ENCODE results near the gene RPS6KL1. TPM values are rescaled to one million over a fixed set of nuclear protein-coding genes. Genes with fewer than 3 reads are reported as not detected.

The RPS6KL1 gene
- total RNA-seq, 1 experiment from 2014 or later = 11.3 TPM

GRCh38 chr14:74954947-74955228 lies 31.8 kb upstream of the RPS6KL1 start:
- DNase-seq = no peak
- Histone ChIP-seq H3K27me3 (no peaks in the 10 kb centered on the region), H3K9me3 (no peaks in the 10 kb centered on the region), H3K4me3 (peak overlapping the region; percentile 60), H3K36me3 (no peaks in the 10 kb centered on the region)

DNA sequence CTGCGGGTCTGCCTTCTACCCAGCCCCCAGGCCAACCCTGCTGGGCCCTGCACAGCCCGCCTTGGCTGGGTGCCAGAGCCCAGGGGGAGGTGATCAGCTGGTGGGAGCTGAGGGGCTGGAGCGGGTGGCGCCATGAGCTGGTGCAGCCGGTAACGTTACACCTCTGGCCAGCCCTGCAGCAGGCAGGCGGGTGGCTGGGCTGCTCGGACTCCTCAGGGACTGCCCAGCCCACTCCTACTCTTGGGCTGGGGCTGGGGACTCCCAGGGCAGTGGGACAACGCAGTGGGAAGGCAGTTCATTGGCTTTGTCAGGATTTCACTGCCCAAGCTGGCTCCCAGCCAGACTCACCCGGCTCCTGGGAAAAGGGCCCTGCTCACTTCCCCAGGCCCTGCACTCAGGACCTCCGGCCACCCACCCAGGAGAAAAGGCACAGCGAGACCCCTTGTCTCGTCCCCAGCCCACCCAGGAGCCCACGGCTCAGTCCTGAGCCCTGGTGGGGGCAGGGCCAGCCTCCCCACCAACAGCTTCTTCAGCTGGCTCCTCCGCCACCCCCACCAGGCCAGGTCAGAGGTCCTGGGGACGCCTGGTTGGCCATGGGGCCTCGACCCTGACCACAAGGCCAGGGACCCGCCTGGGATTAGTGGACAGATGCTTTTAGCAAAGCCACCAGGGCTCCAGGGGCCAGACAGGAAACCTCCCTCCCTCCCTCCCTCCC lies 31.3 kb upstream of the RPS6KL1 start:
- Histone ChIP-seq H3K9me3 (no peaks in the 10 kb centered on the region), H3K36me3 (no peaks in the 10 kb centered on the region), H3K27me3 (no peaks in the 10 kb centered on the region), H3K4me3 (peak overlapping the region; percentile 60)
- no peak for DNase-seq

DNA sequence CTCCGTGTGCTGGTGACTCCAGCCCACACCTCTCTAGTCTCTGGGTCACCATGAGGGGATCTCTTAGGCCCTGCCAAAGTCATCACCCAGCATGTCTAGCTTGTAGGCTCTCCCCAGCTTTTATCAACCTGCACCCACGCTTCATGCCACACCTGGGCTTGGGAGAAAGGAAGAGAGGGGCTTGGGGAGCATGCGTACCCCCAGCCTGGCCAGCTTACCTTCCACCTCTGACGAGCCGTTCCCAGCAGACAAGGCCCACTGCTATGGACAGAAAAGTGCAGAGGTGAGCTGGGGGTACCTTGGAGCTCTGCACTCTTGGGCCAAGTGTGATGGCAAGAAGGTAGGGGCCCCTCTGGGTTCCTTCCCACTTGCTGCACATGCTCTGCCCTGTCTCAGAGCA lies 30.6 kb upstream of the RPS6KL1 start:
- DNase-seq = no peak
- H3K4me3 ChIP-seq = peak overlapping the region; percentile 60

GRCh38 chr14:74952697-74953484 lies 29.8 kb upstream of the RPS6KL1 start:
- H3K27me3 ChIP-seq = no peaks in the 10 kb centered on the region
- no peak overlapping the region for H3K4me3 ChIP-seq
- no peaks in the 10 kb centered on the region; the same call in 1 of the 2 replicates for H3K36me3 ChIP-seq
- DNase-seq = no peak
- H3K9me3 ChIP-seq = no peaks in the 10 kb centered on the region

More for the DNA sequence above, 30.6 kb upstream of the RPS6KL1 start:
- Histone ChIP-seq H3K9me3 (no peaks in the 10 kb centered on the region), H3K36me3 (no peaks in the 10 kb centered on the region; the same call in 1 of the 2 replicates), H3K27me3 (no peaks in the 10 kb centered on the region)

DNA sequence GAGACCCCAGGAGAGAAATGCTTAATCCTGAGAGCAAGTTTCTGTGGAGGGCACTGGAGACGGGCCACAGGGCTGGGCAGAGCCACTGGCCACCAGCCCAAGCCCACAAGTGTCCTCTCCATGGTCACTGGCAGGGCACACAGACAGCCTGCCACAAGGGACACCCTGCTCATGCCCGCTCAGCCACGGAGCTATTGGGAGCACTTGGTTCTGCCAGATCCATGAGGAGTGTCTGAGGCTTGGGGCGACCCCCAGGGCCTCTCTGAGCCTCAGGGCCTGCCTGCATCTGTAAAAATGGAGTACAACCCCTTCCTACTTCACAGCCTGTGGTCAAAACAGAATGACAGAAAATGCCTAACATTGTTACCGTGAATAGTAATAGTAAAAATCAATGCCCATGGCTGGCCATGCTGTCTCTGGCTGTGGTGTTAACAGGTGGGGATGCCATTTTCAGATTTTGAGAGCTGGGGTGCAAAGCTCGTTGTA lies 29.2 kb upstream of the RPS6KL1 start:
- Histone ChIP-seq H3K4me3 (no peak overlapping the region), H3K27me3 (no peaks in the 10 kb centered on the region), H3K9me3 (no peaks in the 10 kb centered on the region), H3K36me3 (no peaks in the 10 kb centered on the region; the same call in 1 of the 2 replicates)
- no peak for DNase-seq

GRCh38 chr14:74951443-74952179 lies 28.6 kb upstream of the RPS6KL1 start:
- Histone ChIP-seq H3K27me3 (no peaks in the 10 kb centered on the region), H3K9me3 (no peaks in the 10 kb centered on the region), H3K36me3 (no peaks in the 10 kb centered on the region; the same call in 1 of the 2 replicates), H3K4me3 (no peak overlapping the region)
- DNase-seq = no peak

DNA sequence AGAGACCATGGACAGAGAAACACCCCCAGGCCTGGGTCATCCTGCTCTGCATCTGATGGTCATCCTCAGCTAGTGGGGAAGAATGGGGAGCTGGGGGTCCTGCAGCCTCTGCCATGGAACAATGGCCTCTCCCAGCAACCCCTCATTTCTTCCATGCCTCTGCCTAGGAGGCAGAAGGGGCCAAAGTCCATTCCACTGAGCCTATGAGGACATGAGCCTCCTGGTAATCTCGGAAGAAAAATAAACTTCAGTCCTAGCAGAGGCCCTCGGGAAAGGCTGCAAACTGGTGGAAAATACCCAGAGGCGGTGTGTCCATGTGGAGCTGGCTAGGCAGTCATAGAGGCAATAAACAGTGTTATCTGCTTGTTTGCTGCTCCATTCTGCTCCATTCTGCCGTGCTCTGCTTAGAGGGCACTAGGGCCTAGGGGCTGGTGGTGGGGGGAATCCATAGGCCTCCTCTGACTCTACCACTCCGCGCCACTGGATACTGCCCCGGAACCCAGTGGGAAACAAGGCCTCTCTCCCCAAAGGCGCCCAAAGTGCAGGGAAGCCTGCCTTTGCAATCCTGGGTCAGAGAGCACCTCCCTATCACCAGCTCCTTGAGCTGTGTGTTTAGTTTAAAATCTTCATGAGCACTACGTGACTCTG lies 27.9 kb upstream of the RPS6KL1 start:
- H3K4me3 ChIP-seq = no peak overlapping the region
- no peaks in the 10 kb centered on the region for H3K9me3 ChIP-seq
- no peaks in the 10 kb centered on the region; the same call in 1 of the 2 replicates for H3K36me3 ChIP-seq
- no peaks in the 10 kb centered on the region for H3K27me3 ChIP-seq
- DNase-seq = no peak

GRCh38 chr14:74949859-74950573 lies 27.0 kb upstream of the RPS6KL1 start:
- no peak overlapping the region for H3K4me3 ChIP-seq
- H3K9me3 ChIP-seq = no peaks in the 10 kb centered on the region
- DNase-seq = no peak
- no peaks in the 10 kb centered on the region for H3K27me3 ChIP-seq
- peaks cover 3% of the 10 kb centered on the region; the same call in 1 of the 2 replicates for H3K36me3 ChIP-seq

- H3K4me3 ChIP-seq = no peak overlapping the region
- H3K27me3 ChIP-seq = no peaks in the 10 kb centered on the region
- no peak for DNase-seq
- H3K36me3 ChIP-seq = peaks cover 3% of the 10 kb centered on the region; the same call in 1 of the 2 replicates
- no peaks in the 10 kb centered on the region for H3K9me3 ChIP-seq
Observed at GRCh38 chr14:74949191-74949601, 26.1 kb upstream of the RPS6KL1 start.

DNA sequence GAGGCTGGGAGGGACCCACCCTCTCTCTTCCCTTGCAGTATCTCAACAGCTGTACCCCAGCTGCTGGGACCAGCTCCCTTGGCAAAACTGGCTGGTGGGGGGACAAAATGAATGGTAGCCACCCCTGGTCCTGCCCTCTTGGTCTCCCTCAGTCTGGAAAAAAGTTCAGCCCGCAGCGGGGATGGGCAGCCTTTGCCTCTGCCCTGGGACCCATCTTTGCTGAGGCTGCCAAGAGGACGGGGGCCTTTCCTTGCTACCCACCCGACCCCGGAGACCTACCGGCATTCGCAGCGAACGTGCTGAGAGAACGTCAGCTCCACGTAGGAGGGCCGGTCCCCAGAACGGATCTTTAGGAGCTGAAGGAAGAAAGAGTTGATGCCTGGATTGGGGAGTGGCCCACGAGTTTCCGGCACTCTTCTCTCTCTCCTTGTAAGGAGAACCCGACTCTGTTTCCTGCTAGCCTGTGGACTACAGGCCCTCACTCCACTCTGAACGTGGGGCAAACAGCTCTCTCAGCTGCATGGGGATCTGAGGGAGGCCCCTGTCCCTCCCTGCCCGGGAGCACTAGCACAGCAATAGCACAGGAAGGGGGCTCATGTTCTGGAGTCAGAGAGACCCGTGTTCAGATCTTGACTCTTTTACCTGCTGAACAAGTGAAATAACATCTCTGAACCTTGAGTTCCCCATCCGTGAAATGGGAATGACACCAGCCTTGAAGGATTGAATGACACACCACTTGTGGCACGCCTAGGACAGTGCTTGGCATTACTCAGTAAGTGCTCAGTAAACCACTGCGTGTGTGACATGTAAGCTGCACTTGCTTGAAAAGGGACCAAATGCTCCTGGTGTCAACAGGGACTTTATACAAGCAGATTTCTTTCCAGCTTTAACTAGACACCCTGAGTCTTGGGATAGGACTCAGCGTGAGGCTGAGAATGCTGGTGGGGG lies 25.4 kb upstream of the RPS6KL1 start:
- no peak for DNase-seq

GRCh38 chr14:74947353-74948227 lies 24.5 kb upstream of the RPS6KL1 start:
- H3K36me3 ChIP-seq = peaks cover 3% of the 10 kb centered on the region; the same call in 1 of the 2 replicates
- no peaks in the 10 kb centered on the region for H3K27me3 ChIP-seq
- H3K4me3 ChIP-seq = no peak overlapping the region
- no peak for DNase-seq
- no peaks in the 10 kb centered on the region for H3K9me3 ChIP-seq

More for the DNA sequence above, 25.4 kb upstream of the RPS6KL1 start:
- no peaks in the 10 kb centered on the region for H3K27me3 ChIP-seq
- H3K36me3 ChIP-seq = peaks cover 3% of the 10 kb centered on the region; the same call in 1 of the 2 replicates
- no peak overlapping the region for H3K4me3 ChIP-seq
- no peaks in the 10 kb centered on the region for H3K9me3 ChIP-seq

DNA sequence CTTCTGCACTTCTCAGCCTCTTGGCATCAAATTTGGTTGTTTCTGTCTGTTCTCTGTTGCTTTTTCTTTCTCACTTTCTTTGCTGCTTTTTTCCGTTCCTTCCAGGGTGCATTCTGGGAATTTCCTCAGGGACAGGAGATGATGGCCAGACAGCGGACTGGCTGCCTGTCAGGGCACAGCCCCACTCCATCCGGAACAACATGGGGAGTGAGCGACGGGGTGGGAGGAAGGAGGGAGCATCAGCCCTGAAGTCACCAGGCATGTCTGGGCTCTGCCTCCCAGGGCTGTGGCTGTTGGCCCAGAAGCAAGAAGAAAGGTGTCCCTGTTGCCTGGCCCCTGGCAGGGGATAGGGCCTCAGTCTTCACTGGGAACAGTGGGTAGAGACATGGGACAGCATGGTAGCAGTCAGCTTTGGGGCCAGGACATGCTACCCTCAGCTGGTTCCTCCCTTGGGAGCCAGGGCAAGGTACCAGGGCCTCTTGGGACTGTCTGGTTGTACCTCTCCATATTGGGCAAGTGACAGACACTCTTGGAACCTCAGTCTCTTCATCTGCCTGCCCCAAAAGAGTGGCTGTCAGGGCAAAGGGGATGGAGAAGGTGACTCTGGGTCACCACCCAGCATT lies 23.7 kb upstream of the RPS6KL1 start:
- DNase-seq = no peak
- Histone ChIP-seq H3K9me3 (no peaks in the 10 kb centered on the region), H3K4me3 (no peak overlapping the region), H3K27me3 (no peaks in the 10 kb centered on the region), H3K36me3 (peaks cover 3% of the 10 kb centered on the region; the same call in 1 of the 2 replicates)

DNA sequence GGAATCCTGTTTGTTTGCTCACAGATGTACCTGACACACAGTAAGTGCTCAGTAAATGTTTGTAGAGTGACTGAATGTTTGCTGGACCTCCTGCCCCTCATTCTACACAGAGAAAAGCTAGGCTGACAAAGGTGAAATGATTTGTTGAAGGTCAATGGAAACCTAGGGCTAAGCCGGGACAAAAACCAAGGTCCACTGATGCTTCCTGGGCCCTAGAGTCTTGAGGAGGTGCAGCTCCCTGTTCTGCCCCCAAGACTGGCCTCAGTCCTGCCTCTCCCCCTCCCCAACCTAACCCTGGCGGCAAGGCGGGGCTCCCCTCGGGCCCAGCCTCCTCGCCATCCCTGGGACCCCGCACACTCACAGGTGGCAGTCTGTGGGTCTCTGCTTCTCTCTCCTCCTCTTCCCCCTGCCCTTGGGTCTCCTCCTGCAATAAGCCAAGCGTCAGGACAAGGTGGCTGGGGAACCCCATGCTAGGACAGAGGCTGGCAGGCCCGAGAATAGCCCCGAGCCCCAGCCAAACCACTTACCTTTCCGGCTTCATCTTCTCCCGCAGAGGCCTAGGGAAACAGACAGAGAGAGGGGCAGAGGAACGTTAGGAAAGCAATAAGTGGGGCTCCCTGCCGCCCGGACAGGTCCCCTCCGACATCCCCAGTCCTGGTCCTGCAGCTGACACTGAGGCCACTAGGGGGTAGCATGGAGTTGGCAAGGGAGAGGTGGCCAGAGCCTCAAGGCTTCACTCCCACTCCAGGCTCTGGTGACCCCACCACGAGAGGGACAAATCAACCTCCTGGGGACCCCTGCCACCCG lies 23.0 kb upstream of the RPS6KL1 start:
- Histone ChIP-seq H3K4me3 (no peak overlapping the region), H3K36me3 (peaks cover 3% of the 10 kb centered on the region; the same call in 1 of the 2 replicates), H3K27me3 (no peaks in the 10 kb centered on the region), H3K9me3 (no peaks in the 10 kb centered on the region)
- DNase-seq = peak; percentile 33

All from MG63 (cell line).